ENCODE measurements around the gene CCL11.

- TF ChIP-seq CTCF (IDR thresholded peaks at IDR 0.05) (no peak), POLR2A (IDR thresholded peaks at IDR 0.05) (no peak)
These were observed 32.4 kb upstream of the CCL11 start for GRCh38 chr17:34253139-34253525.
